Measurements from ENCODE around the gene SLC22A16. TPM values are rescaled to one million over a fixed set of nuclear protein-coding genes. Genes with fewer than 3 reads are reported as not detected.

SLC22A16 gene
- total and polyA plus RNA-seq, 7 donors, result 0.14 to 0.36 (median 0.20) TPM; not detected in 4

GRCh38 chr6:110486756-110487155 lies 10.3 kb upstream of the SLC22A16 start:
- intact Hi-C loops (cut with DNase I), result no loop called here
- no peaks in the 10 kb centered on the region for H3K9me3 ChIP-seq
- 88 to 94% methylated on average over 1 of the region's 1 CpG for WGBS, 2 donors
- TF ChIP-seq POLR2AphosphoS5 (IDR thresholded peaks at IDR 0.05) (no peak), CTCF (IDR thresholded peaks at IDR 0.05) (no peak), EP300 (IDR thresholded peaks at IDR 0.05) (no peak), POLR2A (IDR thresholded peaks at IDR 0.05) (no peak)
- H3K4me1 ChIP-seq, result no peaks in the 10 kb centered on the region
- H3K27me3 ChIP-seq, result no peaks in the 10 kb centered on the region
- DNase-seq, result no peak
- H3K4me3 ChIP-seq, result no peak overlapping the region
- no peak overlapping the region for H3K27ac ChIP-seq
- no peaks in the 10 kb centered on the region for H3K36me3 ChIP-seq

GRCh38 chr6:110485491-110485890 lies 9.1 kb upstream of the SLC22A16 start:
- Histone ChIP-seq H3K4me3 (no peak overlapping the region), H3K27ac (no peak overlapping the region), H3K4me1 (no peaks in the 10 kb centered on the region), H3K9me3 (no peaks in the 10 kb centered on the region), H3K27me3 (no peaks in the 10 kb centered on the region), H3K36me3 (no peaks in the 10 kb centered on the region)
- no peak for DNase-seq
- TF ChIP-seq CTCF (IDR thresholded peaks at IDR 0.05) (no peak), POLR2A (IDR thresholded peaks at IDR 0.05) (no peak), EP300 (IDR thresholded peaks at IDR 0.05) (no peak), POLR2AphosphoS5 (IDR thresholded peaks at IDR 0.05) (no peak)
- 58 to 74% methylated on average over 5 of the region's 5 CpGs for WGBS, 2 donors
- intact Hi-C loops (cut with DNase I), result no loop called here

- no peak for TF ChIP-seq EP300 (IDR thresholded peaks at IDR 0.05)
- TF ChIP-seq POLR2A (IDR thresholded peaks at IDR 0.05), result no peak
- no peak for TF ChIP-seq CTCF (IDR thresholded peaks at IDR 0.05)
- TF ChIP-seq POLR2AphosphoS5 (IDR thresholded peaks at IDR 0.05), result no peak
- Histone ChIP-seq H3K27ac (no peak overlapping the region), H3K4me3 (no peak overlapping the region), H3K27me3 (no peaks in the 10 kb centered on the region), H3K36me3 (no peaks in the 10 kb centered on the region), H3K4me1 (no peaks in the 10 kb centered on the region), H3K9me3 (no peaks in the 10 kb centered on the region)
- no peak for DNase-seq
- intact Hi-C loops (cut with DNase I), result no loop called here
- WGBS, 2 donors, result 46 to 76% methylated on average over 2 of the region's 2 CpGs
These were observed 7.9 kb upstream of the SLC22A16 start for GRCh38 chr6:110484321-110484720.

GRCh38 chr6:110482774-110483400 lies 6.5 kb upstream of the SLC22A16 start:
- Histone ChIP-seq H3K4me1 (no peaks in the 10 kb centered on the region), H3K27ac (no peak overlapping the region), H3K9me3 (no peaks in the 10 kb centered on the region), H3K4me3 (no peak overlapping the region), H3K36me3 (no peaks in the 10 kb centered on the region), H3K27me3 (no peaks in the 10 kb centered on the region)
- TF ChIP-seq POLR2A (IDR thresholded peaks at IDR 0.05) (no peak), EP300 (IDR thresholded peaks at IDR 0.05) (no peak), CTCF (IDR thresholded peaks at IDR 0.05) (no peak), POLR2AphosphoS5 (IDR thresholded peaks at IDR 0.05) (no peak)
- WGBS, 2 donors, result 86 to 92% methylated on average over 7 of the region's 7 CpGs
- intact Hi-C loops (cut with DNase I), result no loop called here
- no peak for DNase-seq

- H3K36me3 ChIP-seq, result no peaks in the 10 kb centered on the region
- no peak overlapping the region for H3K27ac ChIP-seq
- H3K4me3 ChIP-seq, result no peak overlapping the region
- TF ChIP-seq POLR2A (IDR thresholded peaks at IDR 0.05), result no peak
- TF ChIP-seq POLR2AphosphoS5 (IDR thresholded peaks at IDR 0.05), result no peak
- no peak for TF ChIP-seq EP300 (IDR thresholded peaks at IDR 0.05)
- no peak for TF ChIP-seq CTCF (IDR thresholded peaks at IDR 0.05)
- H3K27me3 ChIP-seq, result peaks cover 0 to 12% (median 8%) of the 10 kb centered on the region in 3 donors
- no peaks in the 10 kb centered on the region for H3K9me3 ChIP-seq
- H3K4me1 ChIP-seq, result peaks cover 0 to 8% (median 3%) of the 10 kb centered on the region in 4 donors
- DNase-seq, result no peak
- intact Hi-C loops (cut with DNase I), result no loop called here
These were observed 4.7 kb upstream of the SLC22A16 start for GRCh38 chr6:110481081-110481480.
